HG02588 (cell line): ENCODE results near the gene ANKRD11.
"Not testable (repeated sequence)": the region's sequence is repeated elsewhere in the genome, so short reads cannot be mapped to it uniquely, and the experiment has no call there.

Experiments
- ATAC-seq: cut with Tn5 transposase; IDR thresholded peaks from one replicate; pipeline ENCODE4 v1.9.1; 2021; ENCODE audit warnings: mild to moderate bottlenecking, moderate library complexity; ENCODE audit not compliant: unreplicated experiment

Gene ANKRD11

GRCh38 chr16:89409161-89409711 lies 81.1 kb downstream of the ANKRD11 start:
- no peak for ATAC-seq

- ATAC-seq, result no peak
Observed at GRCh38 chr16:89408315-89408714, 82.0 kb downstream of the ANKRD11 start.

GRCh38 chr16:89407925-89408300 lies 82.4 kb downstream of the ANKRD11 start:
- ATAC-seq, result no peak

DNA sequence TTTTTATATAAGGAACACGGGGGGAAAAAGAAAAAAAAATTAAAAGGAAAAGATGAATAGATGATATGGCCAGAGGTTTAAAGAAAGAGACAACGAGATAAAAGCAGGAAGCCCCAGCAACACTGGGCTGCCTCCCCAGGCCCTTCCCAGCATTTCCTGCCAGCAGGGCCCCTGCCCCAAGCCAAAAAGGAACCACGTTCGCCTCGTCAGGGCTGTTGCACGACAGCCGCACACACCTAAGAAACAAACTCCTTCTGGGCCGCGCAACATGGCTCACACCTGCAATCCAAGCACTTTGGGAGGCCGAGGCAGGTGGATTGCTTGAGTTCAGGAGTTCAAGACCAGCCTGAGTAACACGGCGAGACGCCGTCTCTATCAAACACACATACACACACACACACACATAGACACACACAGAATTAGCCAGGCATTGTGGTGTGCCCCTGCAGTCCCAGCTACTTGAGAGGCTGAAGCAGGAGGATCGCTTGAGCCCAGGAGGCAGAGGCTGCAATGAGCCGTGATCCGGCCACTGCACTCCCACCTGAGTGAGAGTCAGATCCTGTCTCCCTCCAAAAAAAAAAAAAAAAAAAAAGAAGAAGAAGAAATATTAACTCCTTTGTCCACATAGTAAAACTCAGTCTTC lies 83.0 kb downstream of the ANKRD11 start:
- no peak for ATAC-seq

- ATAC-seq, result no peak
Observed at GRCh38 chr16:89406277-89406888, 84.0 kb downstream of the ANKRD11 start.

- no peak for ATAC-seq
Observed at GRCh38 chr16:89404561-89404960, 85.8 kb downstream of the ANKRD11 start.

- no peak for ATAC-seq
Observed at GRCh38 chr16:89402962-89403361, 87.4 kb downstream of the ANKRD11 start.

DNA sequence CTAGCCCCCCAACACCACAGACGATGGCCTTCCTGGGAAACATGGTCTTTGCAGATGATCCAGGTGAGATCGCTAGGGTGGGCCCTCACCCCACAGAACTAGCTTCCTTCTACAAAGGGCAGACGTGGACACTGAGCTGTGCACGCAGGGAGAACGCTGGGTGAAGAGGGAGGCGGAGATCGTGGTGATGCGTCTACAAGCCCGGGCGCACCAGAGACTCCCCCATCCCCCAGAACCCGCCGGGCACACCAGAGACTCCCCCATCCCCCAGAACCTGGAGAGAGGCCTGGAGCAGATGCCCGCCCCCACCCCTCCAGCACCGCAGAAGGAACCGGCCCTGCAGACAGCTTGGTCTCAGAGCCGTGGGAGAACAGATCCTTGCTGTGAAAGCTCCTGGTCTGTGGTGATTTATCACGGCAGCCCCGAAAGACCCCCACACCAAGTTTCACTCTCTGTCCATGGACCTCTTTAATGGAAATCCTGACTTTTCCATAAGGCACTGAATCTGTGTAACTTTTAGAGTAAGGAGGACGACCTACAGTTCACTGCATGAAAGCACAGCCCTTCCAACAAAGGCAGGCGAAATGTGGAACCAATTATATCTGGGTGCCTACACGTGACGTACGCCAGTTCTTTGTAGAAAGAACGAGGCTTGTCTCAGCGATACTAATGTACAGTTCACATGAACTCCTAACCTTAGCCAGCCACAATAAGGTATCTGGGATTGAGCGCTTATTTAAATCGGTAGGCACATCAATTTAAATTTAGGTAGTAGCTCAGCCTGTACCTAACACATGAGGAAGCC lies 88.5 kb downstream of the ANKRD11 start:
- no peak for ATAC-seq

DNA sequence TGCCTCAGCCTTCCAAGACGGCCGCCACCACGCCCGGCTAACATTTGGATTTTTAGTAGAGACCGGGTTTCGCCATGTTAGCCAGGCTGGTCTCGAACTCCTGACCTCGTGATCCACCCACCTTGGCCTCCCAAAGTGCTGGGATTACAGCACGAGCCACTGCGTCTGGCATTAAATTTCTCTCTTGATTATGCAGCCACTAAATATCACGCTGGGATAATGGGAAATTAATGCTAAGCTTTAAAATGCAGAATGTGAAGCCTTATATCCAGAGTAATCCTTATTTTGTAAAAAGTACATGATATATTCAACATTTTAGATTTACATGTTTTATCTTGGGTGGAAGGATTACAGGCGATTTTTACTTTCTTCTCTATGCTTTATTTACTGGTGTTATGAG lies 89.2 kb downstream of the ANKRD11 start:
- ATAC-seq, result no peak

GRCh38 chr16:89400740-89401139 lies 89.6 kb downstream of the ANKRD11 start:
- ATAC-seq, result no peak

DNA sequence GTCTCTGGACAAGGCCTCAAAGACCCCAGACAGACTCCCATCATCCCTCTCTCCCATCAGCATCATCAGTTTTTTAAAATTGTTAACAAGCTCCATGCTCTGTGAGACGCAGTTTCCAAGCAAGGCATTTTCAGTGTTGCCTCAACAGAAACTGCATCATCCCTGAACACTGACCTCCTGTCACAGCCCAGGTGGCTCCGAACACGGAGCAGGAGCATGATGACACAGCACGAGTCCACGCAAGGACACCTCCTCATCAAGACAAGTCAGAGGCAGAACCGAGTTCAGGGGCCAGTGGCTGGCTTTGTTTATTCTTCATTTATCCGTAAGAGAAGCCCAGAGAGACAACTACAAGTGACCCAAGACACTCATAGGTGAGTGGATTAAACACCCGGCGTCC lies 91.4 kb downstream of the ANKRD11 start:
- ATAC-seq, result no peak

DNA sequence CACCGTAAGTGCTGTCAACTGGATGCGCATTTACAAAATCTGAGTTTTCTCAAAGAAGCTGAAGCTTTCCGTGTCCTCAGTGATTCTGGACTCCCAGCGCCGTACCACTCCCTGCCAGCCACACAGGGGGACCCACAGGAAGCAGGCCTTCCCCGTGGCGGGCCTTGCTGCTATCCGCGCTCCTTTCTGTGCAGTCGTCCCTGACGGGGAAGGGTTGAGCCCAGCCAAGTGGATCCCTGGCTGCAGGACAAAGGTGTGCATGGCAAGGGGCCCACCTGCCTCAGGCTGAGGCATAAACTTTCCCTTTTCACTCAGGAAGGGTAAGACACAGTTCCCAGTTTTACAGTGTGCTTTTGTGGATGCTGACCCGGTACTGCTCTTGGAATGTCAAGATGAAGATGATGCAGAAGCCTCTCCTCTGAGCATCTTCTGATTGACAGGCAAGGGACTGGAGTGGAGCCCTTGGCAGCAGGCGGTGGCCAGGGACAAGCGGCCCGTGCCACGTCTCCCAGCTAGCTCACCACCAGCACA lies 93.0 kb downstream of the ANKRD11 start:
- no peak for ATAC-seq

- ATAC-seq, result no peak
Observed at GRCh38 chr16:89396156-89396555, 94.2 kb downstream of the ANKRD11 start.

GRCh38 chr16:89395150-89396142 lies 94.9 kb downstream of the ANKRD11 start:
- ATAC-seq, result no peak

DNA sequence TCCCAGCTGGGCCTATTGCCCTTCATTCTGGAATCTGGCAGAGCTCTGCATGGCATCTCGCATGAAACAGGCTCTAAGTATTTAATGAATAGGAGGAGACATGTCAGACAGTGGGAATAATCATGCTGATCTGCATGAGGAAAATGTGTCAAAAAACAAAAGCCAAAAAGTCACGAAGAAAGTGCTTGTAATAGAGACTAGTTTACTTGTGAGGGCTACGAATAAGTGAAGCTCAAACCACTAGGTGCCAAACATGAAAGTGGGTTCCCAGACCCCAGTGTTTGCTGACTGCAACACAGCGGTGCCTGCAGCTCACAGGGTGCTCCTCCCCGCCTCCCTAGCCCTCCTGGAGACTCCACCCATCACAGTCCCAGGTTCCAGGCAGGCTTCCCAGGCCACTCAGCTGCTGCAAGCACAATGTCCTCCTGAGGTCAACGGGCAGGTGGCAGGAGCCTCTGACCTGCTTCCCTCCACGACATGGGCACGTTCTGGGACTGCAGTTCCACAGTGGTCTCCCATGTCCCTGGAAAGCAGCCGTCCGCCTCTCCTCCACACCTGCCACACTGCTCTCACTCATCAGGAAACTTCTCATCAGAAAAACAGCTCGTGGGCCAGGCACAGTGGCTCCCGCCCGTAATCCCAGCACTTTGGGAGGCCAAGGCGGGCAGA lies 96.5 kb downstream of the ANKRD11 start:
- no peak for ATAC-seq

- ATAC-seq, result no peak
Observed at GRCh38 chr16:89392881-89393737, 97.3 kb downstream of the ANKRD11 start.

- not testable (repeated sequence) for ATAC-seq
Observed at GRCh38 chr16:89390224-89390583, 100.2 kb downstream of the ANKRD11 start.

- ATAC-seq, result not testable (repeated sequence)
Observed at GRCh38 chr16:89389504-89390223, 100.7 kb downstream of the ANKRD11 start.
